K562 (cell line): ENCODE measurements around the gene OR6B2.

Experiments used
- CCAR2 ChIP-seq: fragments of 200-400 bp; formaldehyde crosslinking; IDR thresholded peaks from 2 replicates; pipeline ENCODE4 v1.6.1; 2017; ENCODE audit warnings: mild to moderate bottlenecking, low read depth, low read length
- CTCF ChIP-seq, 3 experiments: IDR thresholded peaks in 2 of 3; conservative IDR thresholded peaks in 1 of 3; 2 replicates each; pipeline ENCODE4 v1.5.1; 2011 to 2012; ENCODE audit warnings: low read length in 3 of 3, mild to moderate bottlenecking in 3 of 3, control low read depth in 2 of 3, improper control_type of control experiment in 1 of 3, inconsistent platforms in 1 of 3, low read depth in 1 of 3, mixed read lengths in 1 of 3, moderate library complexity in 1 of 3; ENCODE audit not compliant: insufficient read depth in 2 of 3
- HNRNPLL ChIP-seq: fragments of 200-400 bp; formaldehyde crosslinking; IDR thresholded peaks from 2 replicates; pipeline ENCODE4 v1.6.1; 2017; ENCODE audit warnings: low read length, low read depth, mild to moderate bottlenecking; ENCODE audit not compliant: poor library complexity, severe bottlenecking
- PHB ChIP-seq: fragments of 250-450 bp; sonication (Bioruptor Pico); IDR thresholded peaks from 2 replicates; pipeline ENCODE4 v1.5.0; 2021
- PHTF2 ChIP-seq: fragments of 250-450 bp; sonication (Bioruptor Pico); IDR thresholded peaks from 2 replicates; pipeline ENCODE4 v1.5.0; 2021; ENCODE audit warnings: mild to moderate bottlenecking
- PPARD ChIP-seq: fragments of 250-450 bp; sonication (Bioruptor Pico); IDR thresholded peaks from 2 replicates; pipeline ENCODE4 v1.8.0; 2022; ENCODE audit warnings: inconsistent platforms, mild to moderate bottlenecking, moderate library complexity
- TF ChIP-seq, protein P1 (sequence below): sonication (generic); formaldehyde crosslinking; IDR thresholded peaks from 2 replicates; pipeline ENCODE4 v1.8.1; 2023; ENCODE audit warnings: missing genetic modification reagents, mild to moderate bottlenecking, borderline replicate concordance

DNA sequence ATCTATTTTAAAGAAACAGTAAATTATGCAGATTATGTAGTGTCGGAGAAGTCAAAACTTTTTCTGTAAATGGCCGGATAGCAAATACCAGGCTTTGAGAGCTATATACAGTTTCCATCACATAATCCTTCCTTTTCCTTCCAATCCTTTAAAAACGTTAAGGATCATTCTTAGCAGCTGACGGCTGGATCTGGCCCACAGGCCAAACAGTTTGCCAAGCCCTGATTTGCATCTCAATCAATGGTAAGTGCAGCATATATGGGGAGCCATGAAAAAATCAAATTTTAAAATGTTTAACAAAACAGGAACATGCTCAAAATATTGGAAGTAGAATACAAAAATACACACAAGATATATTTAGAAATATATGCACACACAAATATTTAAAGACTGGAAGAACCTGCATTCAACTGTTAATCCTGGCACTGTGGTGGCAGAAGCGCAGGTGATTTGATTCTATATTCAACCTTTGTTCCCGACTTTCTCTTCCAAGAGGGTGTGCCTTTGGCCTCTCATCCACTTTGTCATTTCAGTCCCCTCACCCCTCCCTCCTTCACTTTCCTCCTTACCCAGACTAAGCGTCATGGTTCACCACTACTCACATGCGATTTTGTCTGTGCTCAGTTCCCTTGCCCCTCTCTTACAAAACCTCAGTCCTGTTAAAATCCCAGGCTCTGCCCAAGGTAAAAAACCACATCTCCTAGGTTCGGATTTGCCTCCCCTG, 32.4 kb downstream of the OR6B2 start:
- TF ChIP-seq CTCF (IDR thresholded peaks at IDR 0.05 in 2 of 3, conservative IDR thresholded peaks at IDR 0.05 in 1 of 3; ENCODE audit: insufficient read depth in 2 of 3, low read depth in 1 of 3, low read length in 3 of 3) (no peak), PPARD (CRISPR knock-in tag) (no peak), PHB (CRISPR knock-in tag) (no peak), CCAR2 (no peak), HNRNPLL (no peak), PHTF2 (no peak)
- TF ChIP-seq, protein P1, sequence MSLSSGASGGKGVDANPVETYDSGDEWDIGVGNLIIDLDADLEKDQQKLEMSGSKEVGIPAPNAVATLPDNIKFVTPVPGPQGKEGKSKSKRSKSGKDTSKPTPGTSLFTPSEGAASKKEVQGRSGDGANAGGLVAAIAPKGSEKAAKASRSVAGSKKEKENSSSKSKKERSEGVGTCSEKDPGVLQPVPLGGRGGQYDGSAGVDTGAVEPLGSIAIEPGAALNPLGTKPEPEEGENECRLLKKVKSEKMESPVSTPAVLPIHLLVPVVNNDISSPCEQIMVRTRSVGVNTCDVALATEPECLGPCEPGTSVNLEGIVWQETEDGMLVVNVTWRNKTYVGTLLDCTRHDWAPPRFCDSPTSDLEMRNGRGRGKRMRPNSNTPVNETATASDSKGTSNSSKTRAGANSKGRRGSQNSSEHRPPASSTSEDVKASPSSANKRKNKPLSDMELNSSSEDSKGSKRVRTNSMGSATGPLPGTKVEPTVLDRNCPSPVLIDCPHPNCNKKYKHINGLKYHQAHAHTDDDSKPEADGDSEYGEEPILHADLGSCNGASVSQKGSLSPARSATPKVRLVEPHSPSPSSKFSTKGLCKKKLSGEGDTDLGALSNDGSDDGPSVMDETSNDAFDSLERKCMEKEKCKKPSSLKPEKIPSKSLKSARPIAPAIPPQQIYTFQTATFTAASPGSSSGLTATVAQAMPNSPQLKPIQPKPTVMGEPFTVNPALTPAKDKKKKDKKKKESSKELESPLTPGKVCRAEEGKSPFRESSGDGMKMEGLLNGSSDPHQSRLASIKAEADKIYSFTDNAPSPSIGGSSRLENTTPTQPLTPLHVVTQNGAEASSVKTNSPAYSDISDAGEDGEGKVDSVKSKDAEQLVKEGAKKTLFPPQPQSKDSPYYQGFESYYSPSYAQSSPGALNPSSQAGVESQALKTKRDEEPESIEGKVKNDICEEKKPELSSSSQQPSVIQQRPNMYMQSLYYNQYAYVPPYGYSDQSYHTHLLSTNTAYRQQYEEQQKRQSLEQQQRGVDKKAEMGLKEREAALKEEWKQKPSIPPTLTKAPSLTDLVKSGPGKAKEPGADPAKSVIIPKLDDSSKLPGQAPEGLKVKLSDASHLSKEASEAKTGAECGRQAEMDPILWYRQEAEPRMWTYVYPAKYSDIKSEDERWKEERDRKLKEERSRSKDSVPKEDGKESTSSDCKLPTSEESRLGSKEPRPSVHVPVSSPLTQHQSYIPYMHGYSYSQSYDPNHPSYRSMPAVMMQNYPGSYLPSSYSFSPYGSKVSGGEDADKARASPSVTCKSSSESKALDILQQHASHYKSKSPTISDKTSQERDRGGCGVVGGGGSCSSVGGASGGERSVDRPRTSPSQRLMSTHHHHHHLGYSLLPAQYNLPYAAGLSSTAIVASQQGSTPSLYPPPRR (CRISPR knock-in tag) = no peak
